Measurements from ENCODE around the gene CCBE1. TPM values are rescaled to one million over a fixed set of nuclear protein-coding genes. Genes with fewer than 3 reads are reported as not detected.

CCBE1 gene
- total and polyA plus RNA-seq, 9 of the 15 experiments (the other 6 are each of a cell fraction or from before 2014, with no cell fraction given), result 0.20 TPM; not detected in 8

DNA sequence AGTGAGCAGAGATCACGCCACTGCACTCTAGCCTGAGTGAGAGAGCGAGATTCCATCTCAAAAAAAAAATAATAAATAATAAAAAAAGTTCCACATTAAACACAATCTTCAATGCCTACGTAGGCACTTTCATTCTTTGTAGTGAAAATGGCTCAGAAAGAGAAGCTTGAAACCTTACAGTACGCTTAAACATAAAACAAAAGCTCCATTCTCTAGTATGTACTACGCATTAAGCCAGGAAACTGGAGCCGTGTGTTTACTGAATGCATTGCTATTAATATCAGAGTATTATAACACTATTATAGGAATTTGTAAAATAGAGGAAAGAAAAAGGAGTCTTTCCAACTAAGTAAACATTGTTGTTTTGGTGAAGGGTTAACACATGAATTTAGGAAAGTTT, 296.8 kb downstream of the CCBE1 start:
- peaks cover 0 to 15% of the 10 kb centered on the region in 2 experiments; a peak in 2 of 5 replicates for H3K27me3 ChIP-seq (ENCODE audit: control insufficient read depth in 2 of 2, insufficient read depth in 2 of 2, low read length in 2 of 2)
- POLR2A ChIA-PET, result no interaction called here
- no peaks in the 10 kb centered on the region; a peak in 1 of 5 replicates for H3K4me1 ChIP-seq (replicated peaks in 1 of 2; ENCODE audit: control insufficient read depth in 2 of 2, insufficient read depth in 2 of 2, low read length in 2 of 2)
- no peaks in the 10 kb centered on the region for H4K20me1 ChIP-seq (replicated peaks; ENCODE audit: control insufficient read depth, insufficient read depth, low read length)
- H3K79me2 ChIP-seq (ENCODE audit: control insufficient read depth, insufficient read depth, low read length), result no peaks in the 10 kb centered on the region
- no peak overlapping the region for H2AFZ ChIP-seq (ENCODE audit: low read depth, low read length)
- no peak overlapping the region for H3K4me3 ChIP-seq
- H3K9me3 ChIP-seq (replicated peaks; ENCODE audit: control insufficient read depth, insufficient read depth, low read depth, low read length), result no peaks in the 10 kb centered on the region
- no peak overlapping the region for H3K9ac ChIP-seq (ENCODE audit: insufficient read depth in 1 of 2, low read depth in 2 of 2, low read length in 2 of 2)
- intact Hi-C loops (cut with micrococcal nuclease) (loop anchor here (5.0 kb wide), 4 partner anchors 93 to 318 kb away; no protein-coding TSS in a partner anchor), in situ Hi-C loops (cut with MboI) (no loop called here)
- no peak for ATAC-seq
- no peak overlapping the region for H3K4me2 ChIP-seq (ENCODE audit: insufficient read depth, low read length)
- H3K36me3 ChIP-seq (ENCODE audit: control insufficient read depth, insufficient read depth, low read length), result no peaks in the 10 kb centered on the region
- no peak overlapping the region for H3K27ac ChIP-seq (ENCODE audit: extremely low read depth, low read depth, low read length)
- no peak for FAIRE-seq
- WGBS (ENCODE audit: insufficient coverage, low coverage, missing lambda C conversion rate), result 2% methylated on average over 6 of the region's 6 CpGs
- no peaks in the 10 kb centered on the region for H3K9me1 ChIP-seq (ENCODE audit: control insufficient read depth, insufficient read depth, low read length)
- DNase-seq (ENCODE audit: extremely low read depth in 1 of 4, low spot score in 3 of 4), result no peak
- no TSS peak for BruUV-seq (replicated peaks)
- CTCF ChIA-PET (ENCODE audit: low intra/inter-chr PET ratio), result no interaction called here
- no peak for TF ChIP-seq ZNF589 (CRISPR knock-in tag; IDR thresholded peaks at IDR 0.05; ENCODE audit: low read depth)
- TF ChIP-seq, protein P1, sequence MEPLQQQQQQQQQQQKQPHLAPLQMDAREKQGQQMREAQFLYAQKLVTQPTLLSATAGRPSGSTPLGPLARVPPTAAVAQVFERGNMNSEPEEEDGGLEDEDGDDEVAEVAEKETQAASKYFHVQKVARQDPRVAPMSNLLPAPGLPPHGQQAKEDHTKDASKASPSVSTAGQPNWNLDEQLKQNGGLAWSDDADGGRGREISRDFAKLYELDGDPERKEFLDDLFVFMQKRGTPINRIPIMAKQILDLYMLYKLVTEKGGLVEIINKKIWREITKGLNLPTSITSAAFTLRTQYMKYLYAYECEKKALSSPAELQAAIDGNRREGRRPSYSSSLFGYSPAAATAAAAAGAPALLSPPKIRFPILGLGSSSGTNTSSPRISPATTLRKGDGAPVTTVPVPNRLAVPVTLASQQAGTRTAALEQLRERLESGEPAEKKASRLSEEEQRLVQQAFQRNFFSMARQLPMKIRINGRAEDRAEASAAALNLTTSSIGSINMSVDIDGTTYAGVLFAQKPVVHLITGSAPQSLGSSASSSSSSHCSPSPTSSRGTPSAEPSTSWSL (CRISPR knock-in tag; IDR thresholded peaks at IDR 0.05; ENCODE audit: borderline replicate concordance), result no peak
- TF ChIP-seq, protein P2, sequence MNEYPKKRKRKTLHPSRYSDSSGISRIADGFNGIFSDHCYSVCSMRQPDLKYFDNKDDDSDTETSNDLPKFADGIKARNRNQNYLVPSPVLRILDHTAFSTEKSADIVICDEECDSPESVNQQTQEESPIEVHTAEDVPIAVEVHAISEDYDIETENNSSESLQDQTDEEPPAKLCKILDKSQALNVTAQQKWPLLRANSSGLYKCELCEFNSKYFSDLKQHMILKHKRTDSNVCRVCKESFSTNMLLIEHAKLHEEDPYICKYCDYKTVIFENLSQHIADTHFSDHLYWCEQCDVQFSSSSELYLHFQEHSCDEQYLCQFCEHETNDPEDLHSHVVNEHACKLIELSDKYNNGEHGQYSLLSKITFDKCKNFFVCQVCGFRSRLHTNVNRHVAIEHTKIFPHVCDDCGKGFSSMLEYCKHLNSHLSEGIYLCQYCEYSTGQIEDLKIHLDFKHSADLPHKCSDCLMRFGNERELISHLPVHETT (CRISPR knock-in tag; conservative IDR thresholded peaks at IDR 0.05 in 1 of 2, IDR thresholded peaks at IDR 0.05 in 1 of 2), result no peak
- no peak for TF ChIP-seq FOXP1 (CRISPR knock-in tag; IDR thresholded peaks at IDR 0.05)
- TF ChIP-seq, protein P3, sequence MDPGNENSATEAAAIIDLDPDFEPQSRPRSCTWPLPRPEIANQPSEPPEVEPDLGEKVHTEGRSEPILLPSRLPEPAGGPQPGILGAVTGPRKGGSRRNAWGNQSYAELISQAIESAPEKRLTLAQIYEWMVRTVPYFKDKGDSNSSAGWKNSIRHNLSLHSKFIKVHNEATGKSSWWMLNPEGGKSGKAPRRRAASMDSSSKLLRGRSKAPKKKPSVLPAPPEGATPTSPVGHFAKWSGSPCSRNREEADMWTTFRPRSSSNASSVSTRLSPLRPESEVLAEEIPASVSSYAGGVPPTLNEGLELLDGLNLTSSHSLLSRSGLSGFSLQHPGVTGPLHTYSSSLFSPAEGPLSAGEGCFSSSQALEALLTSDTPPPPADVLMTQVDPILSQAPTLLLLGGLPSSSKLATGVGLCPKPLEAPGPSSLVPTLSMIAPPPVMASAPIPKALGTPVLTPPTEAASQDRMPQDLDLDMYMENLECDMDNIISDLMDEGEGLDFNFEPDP (CRISPR knock-in tag; IDR thresholded peaks at IDR 0.05), result no peak
- no peak for TF ChIP-seq PTBP1 (IDR thresholded peaks at IDR 0.05; ENCODE audit: low read depth, low read length)
- TF ChIP-seq LEF1 (IDR thresholded peaks at IDR 0.05), result no peak
- TF ChIP-seq, protein P4, sequence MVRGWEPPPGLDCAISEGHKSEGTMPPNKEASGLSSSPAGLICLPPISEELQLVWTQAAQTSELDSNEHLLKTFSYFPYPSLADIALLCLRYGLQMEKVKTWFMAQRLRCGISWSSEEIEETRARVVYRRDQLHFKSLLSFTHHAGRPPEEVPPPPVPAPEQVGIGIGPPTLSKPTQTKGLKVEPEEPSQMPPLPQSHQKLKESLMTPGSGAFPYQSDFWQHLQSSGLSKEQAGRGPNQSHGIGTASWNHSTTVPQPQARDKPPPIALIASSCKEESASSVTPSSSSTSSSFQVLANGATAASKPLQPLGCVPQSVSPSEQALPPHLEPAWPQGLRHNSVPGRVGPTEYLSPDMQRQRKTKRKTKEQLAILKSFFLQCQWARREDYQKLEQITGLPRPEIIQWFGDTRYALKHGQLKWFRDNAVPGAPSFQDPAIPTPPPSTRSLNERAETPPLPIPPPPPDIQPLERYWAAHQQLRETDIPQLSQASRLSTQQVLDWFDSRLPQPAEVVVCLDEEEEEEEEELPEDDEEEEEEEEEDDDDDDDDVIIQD (CRISPR knock-in tag; IDR thresholded peaks at IDR 0.05), result no peak
- no peak for TF ChIP-seq NBN (IDR thresholded peaks at IDR 0.05; ENCODE audit: low read depth)
- TF ChIP-seq, protein P5, sequence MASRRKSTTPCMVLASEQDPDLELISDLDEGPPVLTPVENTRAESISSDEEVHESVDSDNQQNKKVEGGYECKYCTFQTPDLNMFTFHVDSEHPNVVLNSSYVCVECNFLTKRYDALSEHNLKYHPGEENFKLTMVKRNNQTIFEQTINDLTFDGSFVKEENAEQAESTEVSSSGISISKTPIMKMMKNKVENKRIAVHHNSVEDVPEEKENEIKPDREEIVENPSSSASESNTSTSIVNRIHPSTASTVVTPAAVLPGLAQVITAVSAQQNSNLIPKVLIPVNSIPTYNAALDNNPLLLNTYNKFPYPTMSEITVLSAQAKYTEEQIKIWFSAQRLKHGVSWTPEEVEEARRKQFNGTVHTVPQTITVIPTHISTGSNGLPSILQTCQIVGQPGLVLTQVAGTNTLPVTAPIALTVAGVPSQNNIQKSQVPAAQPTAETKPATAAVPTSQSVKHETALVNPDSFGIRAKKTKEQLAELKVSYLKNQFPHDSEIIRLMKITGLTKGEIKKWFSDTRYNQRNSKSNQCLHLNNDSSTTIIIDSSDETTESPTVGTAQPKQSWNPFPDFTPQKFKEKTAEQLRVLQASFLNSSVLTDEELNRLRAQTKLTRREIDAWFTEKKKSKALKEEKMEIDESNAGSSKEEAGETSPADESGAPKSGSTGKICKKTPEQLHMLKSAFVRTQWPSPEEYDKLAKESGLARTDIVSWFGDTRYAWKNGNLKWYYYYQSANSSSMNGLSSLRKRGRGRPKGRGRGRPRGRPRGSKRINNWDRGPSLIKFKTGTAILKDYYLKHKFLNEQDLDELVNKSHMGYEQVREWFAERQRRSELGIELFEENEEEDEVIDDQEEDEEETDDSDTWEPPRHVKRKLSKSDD (conservative IDR thresholded peaks at IDR 0.05; ENCODE audit: low read length), result no peak
- TF ChIP-seq ZNF644 (tag; IDR thresholded peaks at IDR 0.05; ENCODE audit: low read depth), result no peak
- TF ChIP-seq JUN (IDR thresholded peaks at IDR 0.05; ENCODE audit: borderline replicate concordance, low read depth, low read length), result no peak
- no peak for TF ChIP-seq JUN (CRISPR knock-in tag; IDR thresholded peaks at IDR 0.05; ENCODE audit: borderline replicate concordance)
- no peak for TF ChIP-seq POLR2A (conservative IDR thresholded peaks at IDR 0.05)
